HG03457 (cell line): ENCODE data around the gene RYK.
"Not testable (repeated sequence)": the region's sequence is repeated elsewhere in the genome, so short reads cannot be mapped to it uniquely, and the experiment has no call there.

Experiments used
- ATAC-seq: cut with Tn5 transposase; IDR thresholded peaks from one replicate; pipeline ENCODE4 v1.9.1; 2021; ENCODE audit warnings: moderate number of reproducible peaks; ENCODE audit not compliant: unreplicated experiment

Gene RYK

GRCh38 chr3:134224796-134225156 lies 25.9 kb downstream of the RYK start:
- ATAC-seq = not testable (repeated sequence)

- no peak for ATAC-seq
Observed at GRCh38 chr3:134222835-134223234, 27.8 kb downstream of the RYK start.

- no peak for ATAC-seq
Observed at GRCh38 chr3:134216851-134217250, 33.8 kb downstream of the RYK start.

- ATAC-seq = no peak
Observed at GRCh38 chr3:134216191-134216764, 34.4 kb downstream of the RYK start.

- ATAC-seq = no peak
Observed at GRCh38 chr3:134214239-134214638, 36.4 kb downstream of the RYK start.

- ATAC-seq = peak; percentile 44
Observed at GRCh38 chr3:134212967-134213665, 37.5 kb downstream of the RYK start.

- ATAC-seq = no peak
Observed at GRCh38 chr3:134211797-134212196, 38.9 kb downstream of the RYK start.

- no peak for ATAC-seq
Observed at GRCh38 chr3:134205451-134205850, 45.2 kb downstream of the RYK start.

GRCh38 chr3:134201201-134202130 lies 49.2 kb downstream of the RYK start:
- ATAC-seq = no peak

GRCh38 chr3:134199880-134200279 lies 50.8 kb downstream of the RYK start:
- ATAC-seq = not testable (repeated sequence)

GRCh38 chr3:134199240-134199639 lies 51.4 kb downstream of the RYK start:
- no peak for ATAC-seq

GRCh38 chr3:134198414-134198813 lies 52.2 kb downstream of the RYK start:
- ATAC-seq = no peak

- ATAC-seq = no peak
Observed at GRCh38 chr3:134197681-134198261, 52.9 kb downstream of the RYK start.

- ATAC-seq = no peak
Observed at GRCh38 chr3:134194247-134194646, 56.4 kb downstream of the RYK start.

GRCh38 chr3:134190250-134190649 lies 60.4 kb downstream of the RYK start:
- no peak for ATAC-seq

- ATAC-seq = no peak
Observed at GRCh38 chr3:134189849-134190248, 60.8 kb downstream of the RYK start.

GRCh38 chr3:134186391-134186790 lies 64.3 kb downstream of the RYK start:
- ATAC-seq = no peak

GRCh38 chr3:134180761-134181160 lies 69.9 kb downstream of the RYK start:
- ATAC-seq = no peak

GRCh38 chr3:134179508-134179907 lies 71.2 kb downstream of the RYK start:
- no peak for ATAC-seq

GRCh38 chr3:134163096-134163495 lies 87.6 kb downstream of the RYK start:
- no peak for ATAC-seq

- no peak for ATAC-seq
Observed at GRCh38 chr3:134161898-134162615, 88.6 kb downstream of the RYK start.
